ENCODE measurements around the gene B3GAT1. TPM values are rescaled to one million over a fixed set of nuclear protein-coding genes. Genes with fewer than 3 reads are reported as not detected.

Gene B3GAT1
- total and polyA plus RNA-seq, 4 experiments from 2014 or later: 0.44 to 0.47 TPM; not detected in 2

- no peaks in the 10 kb centered on the region for H3K9me3 ChIP-seq (ENCODE audit: control insufficient read depth in 1 of 2, low read length in 2 of 2)
- H3K27ac ChIP-seq (ENCODE audit: low read depth, low read length): no peak overlapping the region
- H3K4me1 ChIP-seq (ENCODE audit: insufficient read depth, low read length): no peaks in the 10 kb centered on the region
- H3K27me3 ChIP-seq (ENCODE audit: insufficient read depth, low read length): no peaks in the 10 kb centered on the region
- Mint-ChIP-seq H3K4me3 (no peak overlapping the region), H3K36me3 (no peaks in the 10 kb centered on the region), H3K9me3 (peaks cover 0 to 5% (median 0%) of the 10 kb centered on the region in 8 donors), H3K27me3 (peaks cover 10 to 20% of the 10 kb centered on the region in 2 donors), H3K4me1 (no peaks in the 10 kb centered on the region), H3K27ac (no peak overlapping the region)
- POLR2A ChIA-PET (ENCODE audit: partially characterized antibody): no interaction called here
- CTCF ChIA-PET (ENCODE audit: partially characterized antibody): no interaction called here
- H3K4me3 ChIP-seq (ENCODE audit: low read length in 2 of 2): no peak overlapping the region
- H3K36me3 ChIP-seq (ENCODE audit: insufficient read depth, low read length): no peaks in the 10 kb centered on the region
- no peak for DNase-seq
- intact Hi-C loops (cut with micrococcal nuclease): no loop called here
Measured at GRCh38 chr11:134441281-134441680, 29.2 kb upstream of the B3GAT1 start.

DNA sequence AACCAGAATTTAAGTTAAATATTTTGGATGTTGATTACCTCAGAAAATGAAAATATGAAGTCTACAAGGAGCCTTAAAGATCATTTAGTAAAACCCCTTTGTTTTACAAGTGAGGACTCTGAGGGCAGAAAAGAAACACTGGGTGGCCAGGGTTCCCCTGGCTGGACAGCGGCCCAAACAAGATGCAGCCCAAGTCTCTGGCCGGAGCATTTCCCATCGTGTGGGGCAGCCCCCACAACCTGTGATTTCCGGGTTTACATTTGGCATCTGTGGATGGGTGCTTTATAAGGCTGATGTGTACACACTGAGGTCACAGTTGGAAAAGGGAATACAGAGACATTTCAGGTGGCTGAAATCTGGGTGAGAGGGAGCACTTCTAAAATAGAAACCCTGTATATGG lies 28.8 kb upstream of the B3GAT1 start:
- no peak overlapping the region for H3K27ac Mint-ChIP-seq
- Histone ChIP-seq H3K9me3 (ENCODE audit: control insufficient read depth in 1 of 2, low read length in 2 of 2) (no peaks in the 10 kb centered on the region), H3K4me1 (ENCODE audit: insufficient read depth, low read length) (no peaks in the 10 kb centered on the region), H3K27ac (ENCODE audit: low read depth, low read length) (no peak overlapping the region), H3K36me3 (ENCODE audit: insufficient read depth, low read length) (no peaks in the 10 kb centered on the region), H3K4me3 (ENCODE audit: low read length in 2 of 2) (no peak overlapping the region), H3K27me3 (ENCODE audit: insufficient read depth, low read length) (no peaks in the 10 kb centered on the region)
- peaks cover 10 to 20% of the 10 kb centered on the region in 2 donors for H3K27me3 Mint-ChIP-seq
- DNase-seq: no peak
- intact Hi-C loops (cut with micrococcal nuclease): no loop called here
- ChIA-PET POLR2A (ENCODE audit: partially characterized antibody) (no interaction called here), CTCF (ENCODE audit: partially characterized antibody) (no interaction called here)
- no peaks in the 10 kb centered on the region for H3K4me1 Mint-ChIP-seq
- H3K9me3 Mint-ChIP-seq: peaks cover 0 to 5% (median 0%) of the 10 kb centered on the region in 8 donors
- H3K4me3 Mint-ChIP-seq: no peak overlapping the region
- H3K36me3 Mint-ChIP-seq: no peaks in the 10 kb centered on the region

- H3K36me3 Mint-ChIP-seq: no peaks in the 10 kb centered on the region
- Histone ChIP-seq H3K27ac (ENCODE audit: low read depth, low read length) (no peak overlapping the region), H3K4me3 (ENCODE audit: low read length in 2 of 2) (no peak overlapping the region), H3K4me1 (ENCODE audit: insufficient read depth, low read length) (no peaks in the 10 kb centered on the region), H3K27me3 (ENCODE audit: insufficient read depth, low read length) (no peaks in the 10 kb centered on the region), H3K36me3 (ENCODE audit: insufficient read depth, low read length) (no peaks in the 10 kb centered on the region), H3K9me3 (ENCODE audit: control insufficient read depth in 1 of 2, low read length in 2 of 2) (no peaks in the 10 kb centered on the region)
- no peak overlapping the region for H3K27ac Mint-ChIP-seq
- H3K27me3 Mint-ChIP-seq: peaks cover 8 to 20% of the 10 kb centered on the region in 2 donors
- H3K4me3 Mint-ChIP-seq: no peak overlapping the region
- intact Hi-C loops (cut with micrococcal nuclease): no loop called here
- peaks cover 0 to 3% (median 0%) of the 10 kb centered on the region in 8 donors for H3K9me3 Mint-ChIP-seq
- CTCF ChIA-PET (ENCODE audit: partially characterized antibody): no interaction called here
- no peaks in the 10 kb centered on the region for H3K4me1 Mint-ChIP-seq
- no peak for DNase-seq
- POLR2A ChIA-PET (ENCODE audit: partially characterized antibody): no interaction called here
Measured at GRCh38 chr11:134438542-134439537, 26.8 kb upstream of the B3GAT1 start.

GRCh38 chr11:134437821-134438220 lies 25.8 kb upstream of the B3GAT1 start:
- POLR2A ChIA-PET (ENCODE audit: partially characterized antibody): no interaction called here
- CTCF ChIA-PET (ENCODE audit: partially characterized antibody): no interaction called here
- no peaks in the 10 kb centered on the region for H3K27me3 ChIP-seq (ENCODE audit: insufficient read depth, low read length)
- intact Hi-C loops (cut with micrococcal nuclease): no loop called here
- no peaks in the 10 kb centered on the region for H3K4me1 Mint-ChIP-seq
- no peak overlapping the region for H3K4me3 ChIP-seq (ENCODE audit: low read length in 2 of 2)
- H3K4me1 ChIP-seq (ENCODE audit: insufficient read depth, low read length): no peaks in the 10 kb centered on the region
- no peaks in the 10 kb centered on the region for H3K36me3 ChIP-seq (ENCODE audit: insufficient read depth, low read length)
- H3K9me3 ChIP-seq (ENCODE audit: control insufficient read depth in 1 of 2, low read length in 2 of 2): no peaks in the 10 kb centered on the region
- H3K9me3 Mint-ChIP-seq: peaks cover 0 to 3% (median 0%) of the 10 kb centered on the region in 8 donors
- no peaks in the 10 kb centered on the region for H3K36me3 Mint-ChIP-seq
- no peak overlapping the region for H3K4me3 Mint-ChIP-seq
- H3K27me3 Mint-ChIP-seq: peaks cover 8 to 18% of the 10 kb centered on the region in 2 donors
- no peak overlapping the region for H3K27ac ChIP-seq (ENCODE audit: low read depth, low read length)
- no peak overlapping the region for H3K27ac Mint-ChIP-seq
- DNase-seq: no peak

- ChIA-PET POLR2A (ENCODE audit: partially characterized antibody) (no interaction called here), CTCF (ENCODE audit: partially characterized antibody) (no interaction called here)
- no peak overlapping the region for H3K4me3 ChIP-seq (ENCODE audit: low read length in 2 of 2)
- no peaks in the 10 kb centered on the region for H3K4me1 ChIP-seq (ENCODE audit: insufficient read depth, low read length)
- intact Hi-C loops (cut with micrococcal nuclease): no loop called here
- Mint-ChIP-seq H3K9me3 (peaks cover 0 to 3% (median 0%) of the 10 kb centered on the region in 8 donors), H3K4me1 (no peaks in the 10 kb centered on the region), H3K27ac (no peak overlapping the region), H3K27me3 (peaks cover 4 to 14% of the 10 kb centered on the region in 2 donors), H3K36me3 (no peaks in the 10 kb centered on the region), H3K4me3 (no peak overlapping the region)
- no peak overlapping the region for H3K27ac ChIP-seq (ENCODE audit: low read depth, low read length)
- no peaks in the 10 kb centered on the region for H3K9me3 ChIP-seq (ENCODE audit: control insufficient read depth in 1 of 2, low read length in 2 of 2)
- DNase-seq: no peak
- H3K27me3 ChIP-seq (ENCODE audit: insufficient read depth, low read length): no peaks in the 10 kb centered on the region
- no peaks in the 10 kb centered on the region for H3K36me3 ChIP-seq (ENCODE audit: insufficient read depth, low read length)
Measured at GRCh38 chr11:134436781-134437180, 24.7 kb upstream of the B3GAT1 start.

DNA sequence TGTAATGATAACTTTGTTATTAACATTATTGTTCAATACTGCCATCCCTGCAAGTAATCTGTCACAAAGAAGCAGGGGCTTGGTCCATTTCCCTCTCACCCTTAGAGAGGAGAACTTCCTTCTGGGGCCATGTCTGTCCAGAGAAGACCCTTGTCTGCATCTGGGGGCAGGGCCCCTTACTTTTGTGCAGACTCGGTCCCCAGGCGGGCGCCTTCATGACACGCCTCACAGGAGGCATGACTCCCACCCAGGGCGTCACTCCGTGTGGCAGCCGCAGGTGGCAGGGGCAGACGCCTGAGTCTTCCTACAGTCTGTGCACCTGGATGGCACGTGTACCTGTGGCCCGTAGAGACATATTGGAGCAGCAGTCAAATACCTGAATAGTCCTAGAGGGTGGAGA lies 21.8 kb upstream of the B3GAT1 start:
- Mint-ChIP-seq H3K4me1 (no peaks in the 10 kb centered on the region), H3K4me3 (no peak overlapping the region), H3K9me3 (no peaks in the 10 kb centered on the region), H3K27ac (no peak overlapping the region), H3K27me3 (peaks cover 6 to 9% of the 10 kb centered on the region in 2 donors), H3K36me3 (no peaks in the 10 kb centered on the region)
- intact Hi-C loops (cut with micrococcal nuclease): no loop called here
- ChIA-PET CTCF (ENCODE audit: partially characterized antibody) (no interaction called here), POLR2A (ENCODE audit: partially characterized antibody) (no interaction called here)
- no peaks in the 10 kb centered on the region for H3K27me3 ChIP-seq (ENCODE audit: insufficient read depth, low read length)
- no peaks in the 10 kb centered on the region for H3K4me1 ChIP-seq (ENCODE audit: insufficient read depth, low read length)
- no peak overlapping the region for H3K4me3 ChIP-seq (ENCODE audit: low read length in 2 of 2)
- H3K27ac ChIP-seq (ENCODE audit: low read depth, low read length): no peak overlapping the region
- H3K9me3 ChIP-seq (ENCODE audit: control insufficient read depth in 1 of 2, low read length in 2 of 2): no peaks in the 10 kb centered on the region
- no peaks in the 10 kb centered on the region for H3K36me3 ChIP-seq (ENCODE audit: insufficient read depth, low read length)
- DNase-seq: no peak

DNA sequence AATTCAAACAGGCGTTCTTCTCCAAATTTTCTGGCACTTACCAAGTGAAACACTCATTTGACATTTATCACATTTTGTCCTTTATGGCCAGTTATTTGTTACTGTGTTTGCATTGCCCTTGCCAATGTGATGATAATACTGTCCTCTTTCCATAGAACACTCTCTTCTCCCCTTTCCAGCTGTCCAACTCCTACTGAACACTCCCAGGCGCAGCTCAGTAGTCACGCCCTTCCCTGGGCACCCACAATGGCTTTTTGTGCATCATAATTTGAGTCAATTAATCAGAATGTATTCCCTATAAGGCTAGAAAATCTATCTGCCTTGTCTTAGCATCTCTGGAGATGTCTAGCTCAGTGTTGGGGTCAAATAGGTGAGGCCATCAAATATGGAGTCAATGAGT lies 21.2 kb upstream of the B3GAT1 start:
- Histone ChIP-seq H3K4me1 (ENCODE audit: insufficient read depth, low read length) (no peaks in the 10 kb centered on the region), H3K9me3 (ENCODE audit: control insufficient read depth in 1 of 2, low read length in 2 of 2) (no peaks in the 10 kb centered on the region), H3K36me3 (ENCODE audit: insufficient read depth, low read length) (no peaks in the 10 kb centered on the region), H3K27ac (ENCODE audit: low read depth, low read length) (no peak overlapping the region), H3K4me3 (ENCODE audit: low read length in 2 of 2) (no peak overlapping the region), H3K27me3 (ENCODE audit: insufficient read depth, low read length) (no peaks in the 10 kb centered on the region)
- no peaks in the 10 kb centered on the region for H3K4me1 Mint-ChIP-seq
- H3K36me3 Mint-ChIP-seq: no peaks in the 10 kb centered on the region
- H3K27me3 Mint-ChIP-seq: peaks cover 6 to 11% of the 10 kb centered on the region in 2 donors
- H3K4me3 Mint-ChIP-seq: no peak overlapping the region
- DNase-seq: no peak
- no peak overlapping the region for H3K27ac Mint-ChIP-seq
- ChIA-PET POLR2A (ENCODE audit: partially characterized antibody) (no interaction called here), CTCF (ENCODE audit: partially characterized antibody) (no interaction called here)
- H3K9me3 Mint-ChIP-seq: no peaks in the 10 kb centered on the region
- intact Hi-C loops (cut with micrococcal nuclease): no loop called here
